ENCODE results near the gene CAMK1D. TPM values are rescaled to one million over a fixed set of nuclear protein-coding genes. Genes with fewer than 3 reads are reported as not detected.

CAMK1D gene
- polyA plus RNA-seq, 1 experiment: 8.2 TPM

- no peak for TF ChIP-seq CTCF (IDR thresholded peaks at IDR 0.05; ENCODE audit: low read depth, low read length)
- ChIA-PET CTCF (no interaction called here), POLR2A (no interaction called here)
- Histone ChIP-seq H3K27me3 (ENCODE audit: control insufficient read depth, insufficient read depth, low read length) (peaks cover 4% of the 10 kb centered on the region), H3K9me3 (ENCODE audit: control insufficient read depth, insufficient read depth, low read length) (no peaks in the 10 kb centered on the region), H3K4me3 (ENCODE audit: low read depth, low read length) (no peak overlapping the region), H3K27ac (ENCODE audit: low read depth, low read length) (no peak overlapping the region)
- DNase-seq (ENCODE audit: low read depth, low spot score): no peak
Observed at GRCh38 chr10:12469345-12469744, 120.0 kb downstream of the CAMK1D start.

- no peak for TF ChIP-seq CTCF (IDR thresholded peaks at IDR 0.05; ENCODE audit: low read depth, low read length)
- H3K4me3 ChIP-seq (ENCODE audit: low read depth, low read length): no peak overlapping the region
- H3K27ac ChIP-seq (ENCODE audit: low read depth, low read length): no peak overlapping the region
- H3K9me3 ChIP-seq (ENCODE audit: control insufficient read depth, insufficient read depth, low read length): no peaks in the 10 kb centered on the region
- H3K27me3 ChIP-seq (ENCODE audit: control insufficient read depth, insufficient read depth, low read length): peaks cover 4% of the 10 kb centered on the region
- DNase-seq (ENCODE audit: low read depth, low spot score): no peak
- POLR2A ChIA-PET: no interaction called here
- CTCF ChIA-PET: interaction anchor here (0.7 to 1.3 kb wide), 2 partner anchors 11 to 186 kb away, joined by 3 to 9 read pairs; no protein-coding TSS in a partner anchor
Observed at GRCh38 chr10:12470719-12471118, 121.4 kb downstream of the CAMK1D start.

GRCh38 chr10:12471135-12471534, 121.8 kb downstream of the CAMK1D start:
- Histone ChIP-seq H3K9me3 (ENCODE audit: control insufficient read depth, insufficient read depth, low read length) (no peaks in the 10 kb centered on the region), H3K27me3 (ENCODE audit: control insufficient read depth, insufficient read depth, low read length) (peaks cover 4% of the 10 kb centered on the region), H3K4me3 (ENCODE audit: low read depth, low read length) (no peak overlapping the region), H3K27ac (ENCODE audit: low read depth, low read length) (no peak overlapping the region)
- TF ChIP-seq CTCF (IDR thresholded peaks at IDR 0.05; ENCODE audit: low read depth, low read length): no peak
- ChIA-PET CTCF (interaction anchor here (0.7 to 1.3 kb wide), 2 partner anchors 11 to 185 kb away, joined by 3 to 9 read pairs; no protein-coding TSS in a partner anchor), POLR2A (no interaction called here)
- DNase-seq (ENCODE audit: low read depth, low spot score): no peak

- DNase-seq (ENCODE audit: low read depth, low spot score): no peak
- TF ChIP-seq CTCF (IDR thresholded peaks at IDR 0.05; ENCODE audit: low read depth, low read length): no peak
- Histone ChIP-seq H3K4me3 (ENCODE audit: low read depth, low read length) (no peak overlapping the region), H3K9me3 (ENCODE audit: control insufficient read depth, insufficient read depth, low read length) (no peaks in the 10 kb centered on the region), H3K27ac (ENCODE audit: low read depth, low read length) (no peak overlapping the region), H3K27me3 (ENCODE audit: control insufficient read depth, insufficient read depth, low read length) (peaks cover 3% of the 10 kb centered on the region)
- ChIA-PET CTCF (no interaction called here), POLR2A (no interaction called here)
Observed at GRCh38 chr10:12473491-12473890, 124.1 kb downstream of the CAMK1D start.

- no peak for DNase-seq (ENCODE audit: low read depth, low spot score)
- peaks cover 7% of the 10 kb centered on the region; the same call in 1 of the 2 replicates for H3K9me3 ChIP-seq (ENCODE audit: control insufficient read depth, insufficient read depth, low read length)
- TF ChIP-seq CTCF (IDR thresholded peaks at IDR 0.05; ENCODE audit: low read depth, low read length): no peak
- H3K4me3 ChIP-seq (ENCODE audit: low read depth, low read length): no peak overlapping the region
- CTCF ChIA-PET: no interaction called here
- POLR2A ChIA-PET: no interaction called here
- no peaks in the 10 kb centered on the region for H3K27me3 ChIP-seq (ENCODE audit: control insufficient read depth, insufficient read depth, low read length)
- H3K27ac ChIP-seq (ENCODE audit: low read depth, low read length): no peak overlapping the region
Observed at GRCh38 chr10:12474727-12475412, 125.5 kb downstream of the CAMK1D start.

Measured in AG04450 (cell line).